Stimulated activated naive CD4-positive, alpha-beta T cell (primary cell): Measurements from ENCODE around the gene KCNC3.

Experiments used
- DNase-seq, 6 experiments: peaks; one replicate each; lab custom pipeline; 2025; lab: John Stamatoyannopoulos, UW

The KCNC3 gene

DNA sequence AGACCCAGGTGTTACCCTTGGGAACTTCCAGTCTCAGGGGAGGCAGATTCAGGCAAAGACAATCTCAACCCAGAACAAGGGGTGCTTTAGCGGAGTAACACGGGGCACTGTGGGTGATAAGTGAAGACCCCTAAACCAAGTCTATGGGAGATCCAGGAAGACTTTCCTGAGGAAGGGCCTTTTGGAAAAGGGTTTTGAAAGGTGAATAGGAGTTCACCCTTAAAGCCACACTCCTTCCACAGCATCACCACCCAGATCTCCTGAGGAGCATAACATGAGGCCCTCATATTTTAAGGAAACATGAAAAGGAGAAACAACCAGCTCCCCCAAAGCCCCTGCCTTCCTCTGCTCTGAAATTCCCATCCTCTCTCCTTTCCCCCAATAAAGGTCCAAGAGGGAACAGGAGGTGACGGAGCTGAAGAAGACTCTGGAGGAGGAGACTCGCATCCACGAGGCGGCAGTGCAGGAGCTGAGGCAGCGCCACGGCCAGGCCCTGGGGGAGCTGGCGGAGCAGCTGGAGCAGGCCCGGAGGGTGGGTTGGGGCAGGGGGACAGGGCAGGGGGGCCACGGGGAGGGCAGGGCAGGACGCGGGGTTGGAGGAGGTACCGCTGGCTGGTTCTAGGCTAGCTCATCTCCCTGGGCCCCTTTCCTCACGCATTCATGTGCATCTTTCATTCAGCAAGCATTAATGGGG lies 52.7 kb downstream of the KCNC3 start:
- no peak for DNase-seq

GRCh38 chr19:50275577-50276368 lies 53.4 kb downstream of the KCNC3 start:
- no peak for DNase-seq

- DNase-seq: no peak
Measured at GRCh38 chr19:50273821-50274220, 55.4 kb downstream of the KCNC3 start.

DNA sequence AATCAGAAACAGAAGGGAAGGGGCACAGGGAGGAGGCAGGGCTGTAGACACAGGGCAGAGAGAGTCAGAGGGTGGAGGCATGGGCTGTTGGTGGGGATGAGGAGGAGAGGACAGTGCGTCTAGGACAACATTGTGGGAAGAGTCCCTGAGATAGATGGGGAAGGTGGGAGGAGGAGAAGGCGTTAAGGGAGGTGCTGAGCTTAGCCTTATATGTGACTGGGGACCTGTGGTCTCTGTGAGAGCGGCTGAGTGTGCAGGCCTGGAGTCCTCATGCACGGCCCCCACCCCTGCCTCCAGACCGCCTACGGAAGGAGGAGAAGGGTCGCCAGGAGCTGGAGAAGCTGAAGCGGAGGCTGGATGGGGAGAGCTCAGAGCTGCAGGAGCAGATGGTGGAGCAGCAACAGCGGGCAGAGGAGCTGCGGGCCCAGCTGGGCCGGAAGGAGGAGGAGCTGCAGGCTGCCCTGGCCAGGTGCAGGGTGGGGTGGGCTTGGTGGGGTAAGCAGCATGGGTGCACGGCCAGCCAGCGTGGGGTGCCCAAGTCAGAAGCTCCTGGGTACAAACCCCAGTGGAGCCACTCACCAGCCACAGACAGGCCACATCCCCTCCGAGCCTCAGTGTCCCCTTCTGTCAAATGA lies 56.8 kb downstream of the KCNC3 start:
- no peak for DNase-seq

DNA sequence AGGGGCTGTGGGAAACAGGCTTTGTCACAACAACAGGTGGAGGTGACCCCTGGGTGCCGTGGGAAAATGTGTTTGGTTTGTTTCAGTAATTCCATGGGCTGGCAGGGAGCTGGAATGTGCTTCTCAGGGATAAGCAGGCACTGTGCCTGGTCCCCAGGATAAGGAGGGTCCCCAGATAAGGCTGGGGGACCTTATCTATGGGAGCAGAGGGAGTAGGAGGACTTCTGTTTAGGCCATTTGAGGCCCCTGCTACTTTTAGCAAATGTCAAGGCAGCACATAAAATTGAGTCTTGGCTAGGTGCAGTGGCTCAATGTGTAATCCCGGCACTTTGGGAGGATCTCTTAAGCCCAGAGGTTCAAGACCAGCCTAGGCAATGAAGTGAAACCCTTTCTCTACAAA lies 59.5 kb downstream of the KCNC3 start:
- no peak for DNase-seq

GRCh38 chr19:50268501-50268900 lies 60.7 kb downstream of the KCNC3 start:
- DNase-seq: no peak

DNA sequence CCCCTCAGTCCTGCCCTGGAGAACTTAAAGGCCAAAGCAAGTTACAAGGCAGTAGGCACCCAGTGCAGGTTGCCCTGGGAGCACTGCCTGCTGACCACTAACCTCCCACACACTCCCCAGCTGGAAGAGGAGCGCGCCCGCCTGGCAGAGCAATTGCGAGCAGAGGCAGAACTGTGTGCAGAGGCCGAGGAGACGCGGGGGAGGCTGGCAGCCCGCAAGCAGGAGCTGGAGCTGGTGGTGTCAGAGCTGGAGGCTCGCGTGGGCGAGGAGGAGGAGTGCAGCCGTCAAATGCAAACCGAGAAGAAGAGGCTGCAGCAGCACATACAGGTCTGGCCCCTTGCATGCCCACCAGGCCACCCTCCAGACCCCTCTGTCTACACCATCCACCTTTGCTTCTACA lies 61.1 kb downstream of the KCNC3 start:
- DNase-seq: no peak

- DNase-seq: no peak
Measured at GRCh38 chr19:50266896-50267295, 62.3 kb downstream of the KCNC3 start.

- DNase-seq: no peak
Measured at GRCh38 chr19:50266041-50266440, 63.1 kb downstream of the KCNC3 start.

GRCh38 chr19:50264483-50265186 lies 64.5 kb downstream of the KCNC3 start:
- DNase-seq: no peak

DNA sequence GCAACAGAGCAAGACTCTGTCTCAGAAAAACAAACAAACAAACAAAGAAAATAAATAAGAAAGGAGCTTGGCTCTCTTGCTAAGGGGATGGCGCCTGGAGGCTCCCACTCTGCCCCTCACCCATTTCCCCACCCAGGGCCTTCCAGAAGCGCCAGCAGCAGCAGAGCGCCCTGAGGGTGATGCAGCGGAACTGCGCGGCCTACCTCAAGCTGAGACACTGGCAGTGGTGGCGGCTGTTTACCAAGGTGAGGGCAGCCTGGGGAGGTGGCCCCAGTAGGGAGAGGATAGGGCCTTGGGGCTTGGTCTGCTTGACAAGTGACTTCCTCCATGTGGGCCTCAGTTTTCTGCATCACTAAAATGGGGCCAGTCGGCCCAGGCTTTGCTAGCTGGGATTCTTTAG lies 66.0 kb downstream of the KCNC3 start:
- DNase-seq: no peak
